NOMO-1 treated with DMSO at 0.1 percent for 48 hours (cell line): ENCODE data around the gene ZYG11B.
"Not testable (repeated sequence)": the region's sequence is repeated elsewhere in the genome, so short reads cannot be mapped to it uniquely, and the experiment has no call there.

Experiments
- DNase-seq: peaks from one replicate; lab custom pipeline; 2025; ENCODE audit not compliant: unreplicated experiment; lab: John Stamatoyannopoulos, UW

The ZYG11B gene

GRCh38 chr1:52751589-52752483 is 25.6 kb downstream of the ZYG11B start:
- DNase-seq = no peak

GRCh38 chr1:52752484-52752826 is 26.2 kb downstream of the ZYG11B start:
- DNase-seq = no peak

GRCh38 chr1:52753169-52753568 is 26.9 kb downstream of the ZYG11B start:
- no peak for DNase-seq

GRCh38 chr1:52756020-52756419 is 29.8 kb downstream of the ZYG11B start:
- DNase-seq = no peak

DNA sequence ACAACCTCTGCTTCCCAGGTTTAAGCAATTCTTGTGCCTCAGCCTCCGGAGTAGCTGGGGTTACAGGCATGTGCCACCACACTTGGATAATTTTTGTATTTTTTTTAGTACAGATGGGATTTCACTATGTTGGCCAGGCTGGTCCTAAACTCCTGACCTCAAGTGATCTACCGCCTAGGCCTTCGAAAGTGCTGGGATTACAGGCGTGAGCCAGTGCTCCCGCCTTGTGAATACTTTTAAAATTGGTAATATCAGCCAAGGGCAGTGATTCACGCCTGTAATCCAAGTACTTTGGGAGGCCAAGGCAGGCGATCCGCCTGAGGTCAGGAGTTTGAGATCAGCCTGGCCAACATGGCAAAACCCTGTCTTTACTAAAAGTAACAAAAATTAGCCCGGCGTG is 33.7 kb downstream of the ZYG11B start:
- DNase-seq = no peak

GRCh38 chr1:52767596-52768280 is 41.5 kb downstream of the ZYG11B start:
- no peak for DNase-seq

GRCh38 chr1:52769346-52770033 is 43.2 kb downstream of the ZYG11B start:
- DNase-seq = no peak

- no peak for DNase-seq
These were observed 45.1 kb downstream of the ZYG11B start for GRCh38 chr1:52771384-52771783.

DNA sequence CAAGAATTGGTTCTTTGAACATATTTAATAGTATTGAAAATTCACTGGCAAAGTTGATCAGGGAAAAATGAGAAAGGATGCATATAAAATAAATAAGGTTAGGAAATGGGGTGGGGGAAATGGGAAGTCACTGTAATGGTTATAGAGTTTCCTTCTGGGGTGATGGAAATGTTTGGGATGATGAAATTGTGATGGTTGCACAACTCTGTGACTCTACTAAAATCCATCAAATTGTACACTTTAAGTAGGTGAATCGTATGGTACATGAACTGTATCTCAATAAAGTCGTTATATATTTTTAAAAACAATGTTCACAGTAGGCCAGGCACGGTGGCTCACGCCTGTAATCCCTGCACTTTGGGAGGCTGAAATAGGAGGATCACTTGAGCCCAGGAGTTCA is 59.9 kb downstream of the ZYG11B start:
- DNase-seq = no peak

- DNase-seq = not testable (repeated sequence)
These were observed 64.2 kb downstream of the ZYG11B start for GRCh38 chr1:52790429-52790828.

GRCh38 chr1:52792036-52792435 is 65.8 kb downstream of the ZYG11B start:
- DNase-seq = no peak

GRCh38 chr1:52793717-52794116 is 67.5 kb downstream of the ZYG11B start:
- not testable (repeated sequence) for DNase-seq

- peak; percentile 61 for DNase-seq
These were observed 69.2 kb downstream of the ZYG11B start for GRCh38 chr1:52795464-52795863.

- DNase-seq = no peak
These were observed 72.1 kb downstream of the ZYG11B start for GRCh38 chr1:52798331-52798730.

DNA sequence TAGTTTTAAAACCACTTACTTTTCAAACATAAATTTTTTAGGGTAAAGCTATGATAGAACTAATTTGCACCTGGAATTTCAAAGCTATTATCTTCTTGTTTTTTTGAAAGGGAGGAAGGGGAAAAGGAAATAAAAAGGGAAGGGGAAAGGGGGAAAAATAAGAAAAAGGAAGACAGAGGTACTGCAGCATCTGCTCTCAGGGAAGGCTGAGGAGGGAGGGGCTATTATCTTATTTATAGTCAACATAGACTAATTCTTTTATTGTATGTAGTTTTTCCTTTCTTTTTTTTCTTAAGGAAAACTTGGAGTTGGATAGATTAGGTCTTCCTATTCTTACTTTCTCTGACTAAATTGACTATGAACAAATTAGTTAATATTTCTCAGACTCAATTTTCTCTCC is 74.8 kb downstream of the ZYG11B start:
- DNase-seq = no peak

DNA sequence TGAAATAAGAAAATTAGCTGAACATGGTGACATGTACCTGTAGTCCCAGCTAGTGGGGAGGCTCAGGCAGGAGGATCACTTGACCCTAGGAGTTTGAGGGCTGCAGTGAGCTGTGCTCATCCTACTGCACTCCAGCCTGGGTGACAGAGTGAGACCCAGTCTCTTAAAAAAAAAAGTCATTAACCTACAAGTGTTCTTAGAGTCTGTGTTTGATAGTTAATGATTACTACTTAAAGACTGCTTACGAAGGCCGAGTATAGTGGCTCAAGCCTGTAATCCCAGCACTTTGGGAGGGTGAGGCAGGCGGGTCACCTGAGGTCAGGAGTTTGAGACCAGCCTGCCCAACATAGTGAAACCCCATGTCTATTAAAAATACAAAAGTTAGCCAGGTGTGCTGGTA is 77.8 kb downstream of the ZYG11B start:
- not testable (repeated sequence) for DNase-seq

DNA sequence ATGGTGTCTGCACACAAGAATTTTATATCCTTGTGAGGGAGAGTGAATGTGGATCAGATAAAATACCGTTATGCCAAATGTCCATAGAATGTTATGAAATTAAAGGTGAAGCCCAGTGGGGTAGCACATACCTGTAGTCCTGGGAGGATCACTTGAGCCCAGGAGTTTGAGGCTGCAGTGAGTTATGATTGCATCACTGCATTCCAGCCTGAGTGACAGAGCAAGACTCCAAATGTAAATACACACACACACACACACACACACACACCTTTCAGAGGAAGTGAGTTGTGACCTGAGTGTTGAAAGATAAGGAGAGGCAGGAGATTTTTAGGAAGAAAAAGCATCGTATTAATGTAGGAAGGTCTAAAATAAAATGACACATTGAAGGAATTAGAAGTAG is 88.2 kb downstream of the ZYG11B start:
- no peak for DNase-seq

GRCh38 chr1:52820830-52821229 is 94.6 kb downstream of the ZYG11B start:
- DNase-seq = not testable (repeated sequence)

GRCh38 chr1:52825868-52826267 is 99.6 kb downstream of the ZYG11B start:
- peak; percentile 20 for DNase-seq

GRCh38 chr1:52834798-52835197 is 108.5 kb downstream of the ZYG11B start:
- no peak for DNase-seq

DNA sequence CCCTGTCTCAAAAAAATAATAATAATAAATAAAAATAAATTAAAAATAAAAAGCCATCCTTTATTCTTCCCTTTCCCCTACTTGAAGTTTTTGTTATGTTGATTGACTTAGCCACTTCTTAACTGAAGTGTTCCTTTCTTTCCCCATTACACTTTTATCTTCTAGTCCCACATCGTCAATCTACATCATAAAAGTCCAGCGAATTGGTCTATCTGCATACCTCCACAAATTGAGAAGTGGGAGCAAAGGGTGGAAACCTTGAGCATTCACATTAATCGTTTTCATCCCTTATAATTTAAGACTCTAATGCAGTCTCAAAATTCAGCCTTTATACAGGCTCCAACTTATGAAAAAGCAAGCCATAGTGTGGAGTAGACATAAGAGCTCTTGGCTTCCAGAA is 109.8 kb downstream of the ZYG11B start:
- DNase-seq = no peak

DNA sequence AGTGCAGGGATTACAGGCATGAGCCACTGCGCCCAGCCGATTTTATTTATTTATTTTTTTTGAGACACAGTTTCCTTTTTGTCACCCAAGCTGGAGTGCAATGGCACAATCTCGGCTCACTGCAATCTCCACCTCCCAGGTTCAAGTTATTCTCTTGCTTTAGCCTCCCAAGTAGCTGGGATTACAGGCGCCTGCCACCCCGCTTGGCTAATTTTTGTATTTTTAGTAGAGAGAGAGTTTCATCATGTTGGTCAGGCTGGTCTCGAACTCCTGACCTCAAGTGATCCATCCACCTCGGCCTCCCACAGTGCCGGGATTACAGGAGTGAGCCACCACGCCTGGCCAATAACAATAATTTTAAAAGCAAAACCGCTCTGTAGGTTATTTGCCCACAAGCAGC is 112.9 kb downstream of the ZYG11B start:
- DNase-seq = not testable (repeated sequence)
